GM18520 (cell line): ENCODE results near the gene G0S2.

Source experiments
- ATAC-seq: cut with Tn5 transposase; IDR thresholded peaks from one replicate; pipeline ENCODE4 v1.9.1; 2021; ENCODE audit not compliant: unreplicated experiment

Gene G0S2, protein sequence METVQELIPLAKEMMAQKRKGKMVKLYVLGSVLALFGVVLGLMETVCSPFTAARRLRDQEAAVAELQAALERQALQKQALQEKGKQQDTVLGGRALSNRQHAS

GRCh38 chr1:209674957-209675564 lies at the start of gene G0S2:
G0S2 (plus strand) TSS chr1:209675412; CDS start chr1:209675685, 273 bp downstream.
- ATAC-seq: no peak

DNA sequence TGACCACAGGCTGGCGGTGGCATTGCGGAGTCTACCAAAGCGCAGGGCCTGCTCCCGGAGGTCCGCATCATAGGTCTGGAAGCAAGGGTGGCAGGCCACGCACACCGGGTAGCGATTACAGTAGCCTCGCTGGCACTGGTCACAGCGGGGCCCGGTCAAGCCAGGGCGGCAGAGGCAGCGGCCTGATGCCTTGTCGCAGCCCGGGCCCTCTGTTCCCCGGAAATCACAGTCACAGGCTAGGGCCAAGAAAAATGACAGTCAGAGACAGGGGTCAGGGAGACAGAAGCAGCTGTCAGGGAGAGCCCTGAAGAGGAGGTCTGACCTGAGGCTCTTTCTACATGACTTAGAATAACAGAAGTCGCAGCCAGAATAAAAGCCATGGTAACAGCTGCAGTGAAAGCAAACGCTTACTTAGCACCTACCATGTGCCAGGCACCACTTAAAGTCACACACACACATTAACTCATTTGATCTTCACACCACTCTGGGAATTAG lies 49.4 kb upstream of the G0S2 start:
- no peak for ATAC-seq

GRCh38 chr1:209626346-209627026 lies 48.7 kb upstream of the G0S2 start:
- no peak for ATAC-seq

GRCh38 chr1:209627027-209627731 lies 48.0 kb upstream of the G0S2 start:
- ATAC-seq: no peak

GRCh38 chr1:209627732-209628196 lies 47.4 kb upstream of the G0S2 start:
- peak; percentile 63 for ATAC-seq

DNA sequence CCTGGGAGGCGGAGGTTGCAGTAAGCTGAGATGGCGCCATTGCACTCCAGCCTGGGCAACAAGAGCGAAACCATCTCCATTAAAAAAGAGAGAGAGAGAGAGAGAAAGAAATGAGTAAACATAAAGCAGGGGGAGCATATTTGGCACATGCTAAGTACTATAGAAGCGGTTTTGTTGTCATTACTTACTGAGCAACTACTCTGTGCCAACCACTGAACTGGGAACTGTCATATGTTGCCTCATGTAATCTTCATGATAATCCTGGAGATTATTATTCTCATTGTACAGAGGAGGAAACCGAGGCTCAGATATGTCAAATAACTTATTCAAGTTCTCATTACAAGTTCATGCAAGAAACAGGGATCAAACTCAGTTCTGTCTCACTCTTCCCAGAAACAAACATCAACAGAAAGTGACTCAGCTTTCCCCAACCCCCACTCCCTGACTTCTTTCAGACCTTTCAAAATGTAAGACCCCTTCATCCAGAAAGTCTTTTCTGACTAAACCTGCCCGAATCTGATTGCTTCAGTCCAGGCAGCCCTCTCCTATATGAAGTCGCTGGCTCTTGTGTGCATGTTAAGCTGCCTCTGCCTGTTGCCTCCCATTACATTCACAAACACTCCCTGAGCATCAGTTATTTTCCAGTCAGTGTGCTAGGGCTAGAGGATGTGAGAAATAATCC lies 46.5 kb upstream of the G0S2 start:
- ATAC-seq: no peak

DNA sequence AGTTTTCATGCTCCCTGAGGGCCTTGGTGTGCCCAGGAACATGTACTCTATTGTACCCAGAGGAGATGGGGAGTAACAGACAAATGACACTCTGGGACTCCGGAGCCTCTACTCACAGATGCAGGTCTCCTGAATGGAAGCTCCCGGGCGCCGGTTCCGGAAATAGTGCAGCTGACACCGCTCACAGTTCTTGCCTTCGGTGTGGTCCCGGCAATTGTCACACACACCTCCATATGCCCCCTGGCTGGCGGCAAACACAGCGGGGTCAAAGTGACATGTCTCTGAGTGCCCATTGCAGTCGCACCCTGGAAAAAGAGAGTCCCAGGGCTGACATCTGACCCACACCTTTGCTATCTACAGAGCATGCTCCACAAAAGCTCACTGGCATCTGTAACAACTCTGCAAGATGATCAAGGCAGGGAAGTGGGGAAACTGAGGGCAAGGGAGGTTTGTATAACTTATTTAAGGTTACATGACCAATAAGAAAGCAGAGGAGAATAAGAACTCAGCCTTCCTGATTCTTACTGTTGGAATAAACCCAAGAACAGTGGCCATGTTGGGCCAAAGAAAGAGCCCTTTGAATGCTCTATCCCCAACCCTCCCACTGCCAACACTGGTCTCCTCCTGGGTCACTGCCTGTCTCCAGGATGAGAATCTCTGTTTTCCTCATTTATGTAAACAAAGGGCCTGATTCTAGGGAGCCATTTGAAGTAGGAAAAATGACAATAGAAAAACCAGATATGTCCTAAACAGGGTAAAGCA lies 45.4 kb upstream of the G0S2 start:
- no peak for ATAC-seq

- ATAC-seq: no peak
Measured at GRCh38 chr1:209630383-209631225, 44.6 kb upstream of the G0S2 start.

- ATAC-seq: no peak
Measured at GRCh38 chr1:209633335-209633997, 41.7 kb upstream of the G0S2 start.

GRCh38 chr1:209634005-209634737 lies 41.0 kb upstream of the G0S2 start:
- no peak for ATAC-seq

- ATAC-seq: no peak
Measured at GRCh38 chr1:209635850-209636249, 39.4 kb upstream of the G0S2 start.

DNA sequence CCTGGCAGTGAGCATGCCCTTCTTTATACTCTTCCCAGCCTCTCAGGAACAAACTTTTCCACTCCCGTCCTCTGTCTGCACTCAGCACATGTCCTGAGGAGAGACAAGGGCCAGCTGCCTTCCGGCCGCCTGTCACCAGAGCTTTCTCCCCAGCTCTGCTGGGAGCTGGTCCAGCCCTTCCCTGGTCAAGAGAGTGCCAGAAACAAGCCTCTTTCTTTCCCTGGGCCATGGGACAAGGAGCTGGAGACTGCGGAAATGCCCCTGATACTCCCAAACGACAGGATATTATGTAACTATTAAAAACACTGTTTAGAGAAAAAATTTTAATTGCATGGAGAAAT lies 33.4 kb upstream of the G0S2 start:
- no peak for ATAC-seq

DNA sequence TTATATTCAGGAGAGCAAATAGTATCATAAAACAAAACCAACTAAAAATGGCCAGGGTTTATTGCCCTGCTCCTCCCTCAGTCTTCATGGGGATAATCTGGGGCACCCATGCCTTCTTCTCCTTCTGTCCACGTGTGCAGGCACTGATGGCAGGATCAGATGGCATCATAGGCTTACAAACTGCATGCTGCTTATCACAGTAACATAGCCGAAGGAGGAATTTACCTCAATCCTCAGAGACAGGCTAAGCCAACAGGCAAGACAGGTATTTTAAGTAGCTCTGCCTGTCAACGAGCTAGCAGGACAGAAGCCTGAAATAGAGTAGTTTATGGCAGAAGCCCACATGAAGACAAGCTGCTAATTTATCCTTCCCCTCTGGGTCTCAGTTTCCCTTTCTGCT lies 32.4 kb upstream of the G0S2 start:
- ATAC-seq: no peak

DNA sequence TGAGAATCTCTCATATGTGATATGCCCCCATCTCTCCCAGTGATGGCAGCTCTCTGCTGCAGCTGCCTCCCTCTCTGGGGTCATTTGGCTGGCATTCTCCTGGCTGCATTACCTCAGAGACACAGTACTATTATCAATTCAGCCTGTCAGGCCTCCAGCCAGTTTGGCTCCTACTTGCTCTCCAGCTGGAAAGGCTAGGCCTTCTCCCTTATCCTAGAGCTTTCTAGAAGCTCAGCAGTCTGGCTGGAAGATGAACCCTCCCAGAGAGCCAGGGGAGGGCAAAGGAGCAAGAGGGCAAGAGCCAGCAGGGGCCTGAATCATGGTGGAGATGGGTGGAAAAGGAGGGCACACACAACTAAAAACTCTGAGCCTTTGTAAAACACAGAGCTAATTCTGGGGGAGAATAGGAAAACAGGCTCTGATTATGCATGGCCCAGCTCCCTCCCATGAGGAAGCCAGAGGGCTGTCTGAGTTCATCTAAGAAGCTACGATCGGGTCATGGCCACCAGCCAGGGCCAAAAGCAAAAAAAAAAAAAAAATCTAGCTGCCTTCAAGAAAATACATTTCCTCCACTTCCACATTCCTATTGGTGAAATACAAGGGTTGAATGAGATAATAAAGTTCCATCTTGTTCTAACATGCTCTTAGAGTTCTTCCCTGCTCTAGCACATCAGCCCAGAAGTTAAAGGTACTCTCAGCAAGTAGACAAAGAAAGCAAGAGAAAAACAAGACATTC lies 31.8 kb upstream of the G0S2 start:
- ATAC-seq: no peak

GRCh38 chr1:209645574-209646452 lies 29.4 kb upstream of the G0S2 start:
- no peak for ATAC-seq

- ATAC-seq: no peak
Measured at GRCh38 chr1:209646558-209646957, 28.7 kb upstream of the G0S2 start.

GRCh38 chr1:209647156-209647555 lies 28.1 kb upstream of the G0S2 start:
- no peak for ATAC-seq
